Osteoblast (primary cell): ENCODE data around the gene KRT86. TPM values are rescaled to one million over a fixed set of nuclear protein-coding genes. Genes with fewer than 3 reads are reported as not detected.

Experiments used
- DNase-seq: peaks from one replicate; pipeline ENCODE4 v3.0.0; 2011; ENCODE audit warnings: low spot score, mixed read lengths; ENCODE audit not compliant: insufficient read length; ENCODE audit errors: missing footprints
- H2AFZ ChIP-seq: 2 replicates; pipeline ENCODE4 v1.6.0; 2011; ENCODE audit warnings: mild to moderate bottlenecking, low read length
- H3K27ac ChIP-seq: 2 replicates; pipeline ENCODE4 v1.5.1; 2011; ENCODE audit warnings: mild to moderate bottlenecking, low read depth, low read length, moderate library complexity
- H3K27me3 ChIP-seq: 2 replicates; pipeline ENCODE4 v1.6.0; 2012; ENCODE audit warnings: mild to moderate bottlenecking, control low read depth, inconsistent platforms, low read length, moderate library complexity; ENCODE audit not compliant: insufficient read depth
- H3K36me3 ChIP-seq: 2 replicates; pipeline ENCODE4 v1.5.1; 2011; ENCODE audit warnings: mild to moderate bottlenecking, low read length, control low read depth, moderate library complexity; ENCODE audit not compliant: insufficient read depth
- H3K4me1 ChIP-seq: 2 replicates; pipeline ENCODE4 v1.5.1; 2011; ENCODE audit warnings: mild to moderate bottlenecking, low read length, control low read depth, moderate library complexity; ENCODE audit not compliant: insufficient read depth
- H3K4me2 ChIP-seq: 2 replicates; pipeline ENCODE4 v1.6.0; 2011; ENCODE audit warnings: mild to moderate bottlenecking, low read length; ENCODE audit not compliant: insufficient read depth
- H3K4me3 ChIP-seq: fragments of 200-600 bp; sonication (generic); 3 replicates; pipeline ENCODE4 v1.5.1; 2012; ENCODE audit warnings: mild to moderate bottlenecking, low read length, inconsistent platforms; ENCODE audit not compliant: insufficient read depth
- H3K79me2 ChIP-seq: 2 replicates; pipeline ENCODE4 v1.6.0; 2012; ENCODE audit warnings: mild to moderate bottlenecking, low read length, control low read depth, inconsistent platforms; ENCODE audit not compliant: insufficient read depth
- H3K9me3 ChIP-seq: 2 replicates; pipeline ENCODE4 v1.5.1; 2011; ENCODE audit warnings: low read depth, low read length, control low read depth
- H4K20me1 ChIP-seq: 2 replicates; pipeline ENCODE4 v1.6.0; 2012; ENCODE audit warnings: mild to moderate bottlenecking, low read length, control low read depth; ENCODE audit not compliant: insufficient read depth
- CTCF ChIP-seq: IDR thresholded peaks from 2 replicates; pipeline ENCODE4 v1.5.1; 2011; ENCODE audit warnings: mild to moderate bottlenecking, low read depth, low read length, moderate library complexity; ENCODE audit errors: extremely low read depth
- total RNA-seq: library from RNA; depleted of rRNA; stranded (reverse); fragments of >200 nt; gene quantifications from 2 replicates; pipeline ENCODE4 v1.2.3, GENCODE V29; 2012

KRT86 gene
- total RNA-seq, 1 donor, result 0.36 TPM

DNA sequence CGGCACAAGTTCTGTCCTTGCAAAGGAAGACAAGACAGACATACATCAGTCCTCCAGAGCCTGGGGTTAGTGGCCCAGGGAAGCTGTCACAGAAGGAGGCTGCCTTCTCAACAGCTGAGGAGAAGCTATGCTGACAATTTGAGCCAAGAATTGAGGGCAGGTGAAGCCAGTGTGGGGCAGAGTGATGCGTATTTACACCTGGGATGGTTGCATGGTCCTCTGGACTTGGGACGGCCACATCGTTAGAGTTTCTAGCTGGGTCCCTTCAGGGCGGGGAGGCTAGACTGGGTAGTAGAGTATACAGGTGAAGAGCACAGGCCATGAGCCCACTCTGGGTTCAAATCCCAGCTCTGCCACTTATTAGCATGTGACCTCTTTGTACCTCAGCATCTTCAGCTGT is 76.3 kb downstream of the KRT86 start:
- Histone ChIP-seq H3K36me3 (no peaks in the 10 kb centered on the region), H3K9me3 (no peaks in the 10 kb centered on the region), H3K4me1 (peaks cover 5% of the 10 kb centered on the region), H3K4me2 (no peak overlapping the region), H3K27me3 (peaks cover 68% of the 10 kb centered on the region), H3K27ac (no peak overlapping the region), H3K4me3 (no peak overlapping the region), H3K79me2 (no peaks in the 10 kb centered on the region), H4K20me1 (no peaks in the 10 kb centered on the region), H2AFZ (no peak overlapping the region)
- TF ChIP-seq CTCF, result no peak
- DNase-seq, result peak; percentile 66

DNA sequence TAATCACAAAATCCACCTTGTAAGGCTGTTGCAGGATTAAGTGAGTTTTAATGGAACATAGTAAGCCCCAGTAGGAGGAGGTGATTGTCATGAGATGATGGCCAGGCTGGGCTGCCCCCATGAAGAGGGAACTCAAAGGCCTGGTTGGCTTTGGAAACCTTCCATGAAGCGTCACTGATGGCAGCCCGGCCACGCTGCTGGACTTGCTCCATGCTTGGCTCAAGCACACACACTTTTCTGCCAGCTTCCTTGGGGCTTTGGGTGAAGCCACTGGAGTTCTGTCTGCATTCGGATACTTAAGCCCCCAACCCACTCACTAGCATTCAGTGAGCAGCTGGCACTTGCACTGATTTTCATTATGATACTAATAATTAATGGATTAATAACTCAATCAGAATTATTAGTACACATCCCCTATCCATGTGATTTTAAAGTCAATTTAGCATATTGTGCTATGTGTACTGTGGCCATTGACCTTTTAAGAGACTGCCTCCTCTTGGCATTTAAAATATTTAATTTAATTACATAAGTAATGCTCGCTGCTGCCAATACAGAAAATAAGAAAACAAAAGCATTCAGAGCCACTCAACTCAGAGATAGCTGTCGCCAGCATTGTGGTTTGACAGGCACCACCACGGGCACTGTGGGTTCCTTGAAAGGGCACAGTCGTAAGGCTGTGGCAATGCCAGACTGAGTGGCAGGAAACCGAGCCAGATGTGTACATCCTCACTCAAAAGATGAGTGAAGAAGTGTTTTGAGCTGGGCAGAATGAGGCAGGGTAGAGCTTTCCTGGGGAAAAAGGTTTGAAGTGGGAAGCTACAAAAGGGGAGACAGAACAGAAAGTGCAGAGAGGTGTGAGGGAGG is 77.0 kb downstream of the KRT86 start:
- Histone ChIP-seq H3K79me2 (no peaks in the 10 kb centered on the region), H3K27me3 (peaks cover 68% of the 10 kb centered on the region), H3K4me2 (no peak overlapping the region), H3K27ac (no peak overlapping the region), H3K36me3 (no peaks in the 10 kb centered on the region), H3K9me3 (no peaks in the 10 kb centered on the region), H4K20me1 (no peaks in the 10 kb centered on the region), H3K4me1 (peaks cover 5% of the 10 kb centered on the region), H2AFZ (no peak overlapping the region), H3K4me3 (no peak overlapping the region)
- TF ChIP-seq CTCF, result no peak
- DNase-seq, result peak; percentile 43

- TF ChIP-seq CTCF, result no peak
- no peak overlapping the region for H3K4me3 ChIP-seq
- H3K27ac ChIP-seq, result no peak overlapping the region
- H3K4me2 ChIP-seq, result no peak overlapping the region
- H2AFZ ChIP-seq, result no peak overlapping the region
- peaks cover 63% of the 10 kb centered on the region for H3K27me3 ChIP-seq
- H3K9me3 ChIP-seq, result no peaks in the 10 kb centered on the region
- H3K36me3 ChIP-seq, result no peaks in the 10 kb centered on the region
- H3K4me1 ChIP-seq, result peaks cover 5% of the 10 kb centered on the region
- no peaks in the 10 kb centered on the region for H3K79me2 ChIP-seq
- no peaks in the 10 kb centered on the region for H4K20me1 ChIP-seq
- DNase-seq, result peak; percentile 35
Observed at GRCh38 chr12:52352951-52353350, 78.5 kb downstream of the KRT86 start.

GRCh38 chr12:52353766-52354165 is 79.3 kb downstream of the KRT86 start:
- no peak overlapping the region for H3K4me3 ChIP-seq
- no peaks in the 10 kb centered on the region for H3K36me3 ChIP-seq
- peak; percentile 80 for DNase-seq
- peaks cover 65% of the 10 kb centered on the region for H3K27me3 ChIP-seq
- TF ChIP-seq CTCF, result no peak
- H3K79me2 ChIP-seq, result no peaks in the 10 kb centered on the region
- no peak overlapping the region for H3K4me2 ChIP-seq
- H3K9me3 ChIP-seq, result no peaks in the 10 kb centered on the region
- H4K20me1 ChIP-seq, result no peaks in the 10 kb centered on the region
- H3K4me1 ChIP-seq, result peaks cover 5% of the 10 kb centered on the region
- no peak overlapping the region for H3K27ac ChIP-seq
- no peak overlapping the region for H2AFZ ChIP-seq
